Measurements from ENCODE around the gene HASPIN. TPM values are rescaled to one million over a fixed set of nuclear protein-coding genes. Genes with fewer than 3 reads are reported as not detected.

HASPIN gene
- polyA plus RNA-seq (ENCODE audit: insufficient read length): 6.2 TPM

DNA sequence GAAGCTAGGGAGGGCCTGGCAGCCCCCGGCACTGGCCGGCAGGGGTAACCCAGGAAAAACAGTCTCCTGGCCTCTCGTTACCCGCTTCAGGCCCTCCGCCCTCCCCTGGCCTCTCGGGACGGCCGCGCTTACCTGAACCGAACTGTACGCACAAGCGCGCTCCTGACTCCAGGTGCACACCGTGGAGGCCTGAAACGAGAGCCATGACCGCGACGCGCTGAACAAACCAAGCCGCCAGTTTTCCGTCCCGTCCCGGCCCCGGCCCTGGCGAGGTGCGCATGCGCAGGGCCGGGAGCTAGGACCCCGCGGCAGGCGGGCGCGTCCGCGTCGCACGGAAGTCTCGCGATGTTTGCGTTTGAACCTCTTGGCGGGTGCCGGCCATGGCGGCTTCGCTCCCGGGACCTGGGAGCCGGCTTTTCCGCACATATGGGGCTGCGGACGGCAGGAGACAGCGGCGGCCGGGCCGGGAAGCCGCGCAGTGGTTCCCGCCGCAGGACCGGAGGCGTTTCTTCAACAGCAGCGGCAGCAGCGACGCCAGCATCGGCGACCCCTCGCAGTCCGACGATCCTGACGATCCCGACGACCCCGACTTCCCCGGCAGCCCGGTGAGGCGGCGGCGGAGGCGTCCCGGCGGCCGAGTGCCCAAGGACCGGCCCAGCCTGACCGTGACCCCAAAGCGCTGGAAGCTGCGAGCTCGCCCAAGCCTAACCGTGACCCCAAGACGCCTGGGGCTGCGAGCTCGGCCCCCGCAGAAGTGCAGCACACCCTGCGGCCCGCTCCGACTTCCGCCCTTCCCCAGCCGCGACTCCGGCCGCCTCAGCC, at the start of gene HASPIN:
Gene HASPIN (plus strand): TSS at position 348 of the 822 bp plus-strand sequence. CDS start 33 bp downstream, at position 381.
- DNase-seq: peak; percentile 95

DNA sequence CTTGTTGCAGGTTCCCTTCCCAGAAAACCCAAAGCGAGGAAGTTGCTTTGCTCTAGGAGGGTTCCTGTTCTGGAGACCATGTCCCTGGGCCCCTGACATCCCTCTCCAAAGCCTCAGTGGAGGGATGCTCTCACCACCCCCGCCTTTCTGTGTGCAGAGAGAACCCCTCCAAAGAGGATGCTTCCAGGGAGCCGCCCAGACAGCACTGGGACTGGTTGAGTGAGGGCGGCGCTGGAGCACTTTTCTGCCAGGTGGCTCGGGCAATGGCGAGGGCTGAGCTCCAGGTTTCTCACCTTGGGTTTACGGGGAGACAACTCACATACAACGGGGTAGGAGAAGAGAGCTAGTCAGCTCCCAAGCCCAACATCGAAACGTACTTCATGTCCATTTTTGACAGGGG, 47.8 kb upstream of the HASPIN start:
- no peak for DNase-seq

DNA sequence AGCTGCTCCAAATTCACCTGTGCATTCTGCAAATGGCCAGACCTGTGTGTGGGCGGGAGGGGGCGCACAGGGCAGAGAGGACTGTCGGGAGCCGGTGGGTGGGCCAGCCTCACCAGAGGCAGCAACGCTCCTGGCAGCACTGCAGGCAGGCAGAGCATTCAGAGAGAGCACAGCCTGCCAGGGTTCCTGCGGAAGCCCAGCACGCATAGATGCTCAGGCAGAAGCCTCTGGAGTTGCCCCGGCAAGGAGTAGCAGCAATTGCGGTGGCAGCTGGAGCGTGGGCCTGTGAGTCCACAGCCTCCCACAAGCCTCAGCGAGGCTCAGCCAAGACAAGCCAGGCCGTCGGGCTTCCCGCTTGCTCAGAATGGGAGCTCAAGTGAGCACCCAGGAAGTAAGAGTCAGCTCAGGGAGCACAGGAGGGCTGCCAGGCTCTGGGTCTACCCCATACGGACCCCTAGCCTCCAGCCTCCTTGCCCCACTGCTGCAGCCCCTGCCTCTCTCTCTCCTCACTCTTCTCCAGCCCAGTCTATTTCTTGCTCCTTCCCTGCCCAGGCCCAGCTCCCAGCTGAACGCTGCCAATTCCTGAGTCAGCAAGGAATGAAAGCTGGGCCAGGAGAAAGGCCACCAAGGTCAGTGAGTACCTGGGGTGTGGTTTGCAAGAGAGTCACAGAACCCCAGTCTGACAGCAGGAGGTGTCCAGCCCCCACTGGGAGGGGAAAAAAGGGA, 45.4 kb upstream of the HASPIN start:
- no peak for DNase-seq

DNA sequence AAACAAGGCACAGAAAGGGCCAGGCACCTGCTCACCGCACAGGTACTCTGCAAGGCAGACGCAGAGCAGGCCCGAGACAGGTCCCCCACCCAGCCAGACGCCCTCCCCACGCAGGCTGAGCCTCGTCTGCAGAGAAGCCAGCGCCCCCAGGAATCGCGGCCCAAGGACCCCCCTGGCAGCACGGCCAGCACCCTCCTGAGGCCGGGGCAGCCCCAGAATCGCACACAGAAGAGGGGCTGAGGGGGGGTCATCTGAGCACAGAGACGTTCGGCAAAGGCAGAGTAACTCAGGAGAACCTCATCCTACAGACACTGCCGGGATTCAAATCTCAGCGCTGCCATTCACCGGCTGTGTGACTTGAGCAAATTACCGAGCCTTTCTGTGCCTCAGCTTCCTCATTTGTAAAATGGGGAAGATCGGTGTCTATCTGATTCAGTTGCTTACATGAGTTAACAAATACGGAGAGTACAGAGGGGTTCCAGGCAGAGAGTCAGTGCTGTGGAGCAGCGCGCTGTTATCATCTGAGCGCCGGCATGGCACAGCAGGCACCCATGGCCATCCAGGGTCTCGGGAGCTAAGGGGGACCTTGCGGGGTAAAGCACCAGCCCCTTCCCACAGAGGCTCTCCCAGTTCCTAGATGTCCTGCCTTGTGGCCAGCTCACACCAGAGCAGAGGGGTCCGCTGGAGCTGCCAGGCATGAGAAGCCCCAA, 44.7 kb upstream of the HASPIN start:
- no peak for DNase-seq

DNA sequence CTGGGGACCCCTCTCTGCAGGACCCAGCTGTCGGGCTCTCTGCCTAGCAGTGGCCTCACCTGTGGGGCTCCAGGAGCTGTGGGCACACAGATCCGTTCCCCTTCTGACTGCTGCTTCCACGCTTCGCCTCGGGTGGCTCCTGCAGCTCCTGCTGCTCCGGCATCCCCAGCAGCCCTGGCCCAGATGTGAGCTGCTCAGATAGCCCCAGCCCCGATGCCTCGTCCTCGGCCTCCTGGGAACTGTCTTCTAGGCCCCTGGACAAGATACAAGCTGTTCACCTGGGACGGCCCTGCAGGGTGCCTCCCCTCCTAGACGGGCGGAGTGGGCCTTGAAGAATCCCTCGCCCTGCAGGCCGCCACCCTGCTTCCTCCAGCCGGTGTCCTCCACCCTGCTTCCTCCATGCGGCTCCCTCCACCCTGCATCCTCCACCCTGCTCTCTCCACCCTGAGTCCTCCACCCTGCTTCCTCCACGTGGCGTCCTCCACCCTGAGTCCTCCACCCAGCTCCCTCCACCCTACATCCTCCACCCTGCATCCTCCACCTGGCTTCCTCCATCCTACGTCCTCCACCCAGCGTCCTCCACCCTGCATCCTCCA, 44.1 kb upstream of the HASPIN start:
- DNase-seq: no peak

DNA sequence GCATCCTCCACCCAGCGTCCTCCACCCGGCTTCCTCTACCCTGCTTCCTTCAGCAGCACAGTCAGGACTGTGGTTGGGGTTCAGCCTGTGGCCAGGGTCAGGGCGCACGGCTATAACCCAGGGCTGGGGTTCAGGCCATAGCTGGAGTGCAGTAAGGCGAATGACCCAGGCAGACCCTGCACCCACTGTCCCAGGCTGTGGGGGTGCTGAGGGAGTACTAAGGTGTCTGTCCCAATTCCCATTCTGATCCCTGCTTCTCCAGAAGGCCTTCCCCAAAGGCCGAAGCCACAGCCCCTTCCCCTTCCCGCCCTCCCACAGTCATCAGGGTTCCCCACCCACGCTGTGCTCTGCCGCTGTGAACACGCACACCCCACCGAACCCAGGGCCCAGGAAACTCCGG, 42.6 kb upstream of the HASPIN start:
- no peak for DNase-seq

DNA sequence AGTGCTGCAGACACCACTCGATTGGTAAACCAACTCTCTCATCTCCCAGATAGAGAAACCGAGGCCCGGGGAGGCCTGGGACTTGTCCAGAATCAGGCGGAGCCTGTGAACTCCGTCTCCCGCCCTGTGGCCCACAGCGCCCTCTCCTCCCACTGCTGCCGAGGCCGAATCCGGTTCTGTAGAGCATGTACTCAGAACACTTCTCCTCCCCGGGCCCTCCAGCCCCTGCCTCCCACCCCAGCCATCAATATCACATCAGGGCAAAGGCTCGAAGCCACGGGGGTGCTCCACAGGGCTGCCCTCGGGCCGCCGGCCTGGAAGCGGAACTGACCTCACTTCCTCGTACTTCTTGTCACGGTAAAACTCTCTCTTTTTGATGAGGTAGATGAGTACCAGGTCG, 42.1 kb upstream of the HASPIN start:
- DNase-seq: no peak

DNA sequence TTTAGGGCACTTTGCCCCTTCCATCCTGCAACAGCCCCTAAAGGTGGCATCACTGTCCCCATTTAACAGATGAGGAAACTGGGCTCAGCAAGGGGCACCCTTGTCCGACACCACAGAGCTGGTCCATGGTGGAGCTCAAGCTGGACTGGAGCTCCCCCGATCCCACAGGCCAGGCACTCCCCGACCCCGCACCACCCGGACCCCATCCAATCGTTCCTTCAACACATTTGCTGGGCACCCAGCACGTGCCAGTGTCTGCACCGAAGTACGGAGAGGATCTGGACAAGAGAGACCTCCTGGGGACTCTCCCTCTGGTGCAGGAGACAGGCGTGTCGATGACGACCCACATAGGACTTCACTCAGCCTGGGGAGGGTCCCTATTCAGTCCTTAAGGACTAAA, 41.7 kb upstream of the HASPIN start:
- DNase-seq: no peak

DNA sequence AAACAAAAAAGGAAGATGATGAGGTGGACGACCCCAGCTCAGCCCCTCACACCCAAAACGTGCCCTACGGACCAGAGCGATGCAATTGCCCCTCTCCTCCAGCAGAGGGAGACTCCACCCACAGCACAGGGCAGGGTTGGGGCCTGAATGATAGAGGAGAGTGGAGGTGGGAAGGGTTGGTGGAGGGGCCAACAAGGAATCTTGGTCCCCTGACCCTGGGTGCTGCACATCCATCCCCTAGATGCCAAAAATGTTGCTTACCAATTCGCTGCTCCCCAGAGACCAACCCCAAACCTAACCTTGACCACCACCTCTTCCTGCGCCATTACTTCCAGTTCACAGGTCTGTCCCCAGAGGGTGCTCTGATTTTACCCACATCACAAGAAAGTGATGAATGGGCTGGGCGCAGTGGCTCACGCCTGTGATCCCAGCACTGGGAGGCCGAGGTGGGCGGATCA, 40.6 kb upstream of the HASPIN start:
- no peak for DNase-seq

DNA sequence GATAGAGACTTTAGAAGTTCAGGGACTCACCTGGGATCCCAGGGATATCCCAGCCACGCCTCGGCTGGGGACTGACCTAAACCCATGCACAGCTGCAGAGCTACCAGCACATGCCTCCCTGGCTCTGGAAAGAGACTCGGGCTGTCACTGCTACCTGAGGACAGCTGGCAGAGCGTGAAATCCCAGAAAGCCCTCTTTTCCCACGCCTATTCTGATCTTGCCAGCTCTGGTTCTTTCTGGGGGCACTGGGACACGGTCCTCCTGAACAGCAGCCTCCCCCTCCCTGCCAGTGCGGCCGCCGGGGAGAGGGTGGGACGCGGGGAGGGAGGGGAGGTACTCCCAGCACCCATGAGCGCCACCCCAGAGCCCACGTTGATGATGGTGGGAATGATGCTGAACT, 38.5 kb upstream of the HASPIN start:
- DNase-seq: no peak

DNA sequence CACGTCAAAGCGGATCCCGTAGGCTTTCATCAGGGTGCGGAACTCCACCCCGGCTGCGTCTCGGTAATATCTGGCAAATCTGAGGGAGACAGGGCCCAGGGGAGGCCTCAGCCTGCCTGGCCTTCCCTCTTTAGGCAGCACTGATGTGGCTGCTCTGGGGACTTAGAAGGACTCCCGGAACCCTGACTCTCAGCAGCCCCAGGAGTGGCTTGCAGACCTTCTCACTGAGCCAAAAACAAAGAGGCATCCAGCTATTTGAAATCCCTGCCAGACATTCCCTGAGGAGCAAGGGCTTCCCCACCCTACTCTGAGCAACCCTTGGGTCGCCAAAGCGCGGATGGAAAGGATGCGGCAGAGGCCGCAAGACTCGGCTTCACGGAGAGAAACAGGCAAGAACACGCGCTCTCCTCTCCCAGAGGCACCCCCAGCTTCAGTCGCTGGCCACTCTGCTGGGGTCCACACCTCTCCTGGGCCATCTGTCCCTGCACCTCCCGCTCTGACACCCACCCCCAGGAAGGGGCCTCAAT, 35.6 kb upstream of the HASPIN start:
- no peak for DNase-seq

DNA sequence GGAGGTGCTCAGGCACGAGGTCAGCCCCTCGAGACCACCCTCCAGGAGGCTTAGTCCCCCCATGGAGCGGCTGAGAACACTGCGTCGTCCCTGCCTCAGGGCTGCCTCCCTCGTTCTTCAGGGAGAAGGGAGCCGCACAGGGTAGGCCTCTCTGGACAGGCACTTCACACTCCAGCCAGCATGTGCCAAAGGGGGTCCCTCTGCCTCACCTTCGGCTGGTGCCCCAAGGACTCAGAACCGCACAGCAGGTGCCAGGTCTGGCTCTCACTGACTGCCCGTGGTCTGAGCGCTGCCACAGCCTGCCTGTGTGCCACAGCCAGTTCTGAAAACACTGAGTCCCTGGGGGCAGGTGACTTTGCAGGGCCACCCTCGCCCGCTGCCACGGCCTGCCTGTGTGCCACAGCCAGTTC, 34.8 kb upstream of the HASPIN start:
- DNase-seq: no peak

DNA sequence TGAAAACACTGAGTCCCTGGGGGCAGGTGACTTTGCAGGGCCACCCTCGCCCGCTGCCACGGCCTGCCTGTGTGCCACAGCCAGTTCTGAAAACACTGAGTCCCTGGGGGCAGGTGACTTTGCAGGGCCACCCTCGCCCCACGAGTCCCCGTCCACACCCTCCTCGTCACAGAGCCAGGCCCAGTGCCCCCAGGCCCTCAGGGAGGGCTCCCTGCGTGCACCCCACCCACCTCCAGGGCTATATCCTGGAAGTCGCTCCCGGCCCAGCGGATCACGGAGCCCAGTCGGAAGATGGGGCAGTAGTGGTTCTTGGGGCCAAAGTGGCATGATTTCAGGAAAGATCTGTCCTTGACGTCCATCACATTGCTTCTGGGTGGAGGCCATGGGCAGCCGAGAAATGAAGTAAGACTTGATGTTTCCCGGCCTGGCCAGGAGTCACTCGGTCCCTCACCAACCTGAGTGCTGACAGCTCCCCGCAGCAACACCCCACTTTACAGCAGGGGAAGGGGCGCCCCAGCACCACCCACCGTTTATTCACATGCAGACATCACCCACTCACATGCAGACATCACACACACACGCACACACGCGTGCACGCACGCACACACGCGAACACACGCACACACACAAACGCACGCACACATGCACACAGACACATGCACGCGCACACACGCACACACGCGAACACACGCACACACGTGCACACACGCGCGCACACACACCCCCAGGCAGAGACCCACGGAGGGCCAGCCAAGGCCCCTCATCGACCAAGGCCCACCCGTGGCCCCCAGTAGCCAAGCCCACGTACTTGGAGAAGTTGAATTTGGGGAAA, 34.2 kb upstream of the HASPIN start:
- DNase-seq: no peak

DNA sequence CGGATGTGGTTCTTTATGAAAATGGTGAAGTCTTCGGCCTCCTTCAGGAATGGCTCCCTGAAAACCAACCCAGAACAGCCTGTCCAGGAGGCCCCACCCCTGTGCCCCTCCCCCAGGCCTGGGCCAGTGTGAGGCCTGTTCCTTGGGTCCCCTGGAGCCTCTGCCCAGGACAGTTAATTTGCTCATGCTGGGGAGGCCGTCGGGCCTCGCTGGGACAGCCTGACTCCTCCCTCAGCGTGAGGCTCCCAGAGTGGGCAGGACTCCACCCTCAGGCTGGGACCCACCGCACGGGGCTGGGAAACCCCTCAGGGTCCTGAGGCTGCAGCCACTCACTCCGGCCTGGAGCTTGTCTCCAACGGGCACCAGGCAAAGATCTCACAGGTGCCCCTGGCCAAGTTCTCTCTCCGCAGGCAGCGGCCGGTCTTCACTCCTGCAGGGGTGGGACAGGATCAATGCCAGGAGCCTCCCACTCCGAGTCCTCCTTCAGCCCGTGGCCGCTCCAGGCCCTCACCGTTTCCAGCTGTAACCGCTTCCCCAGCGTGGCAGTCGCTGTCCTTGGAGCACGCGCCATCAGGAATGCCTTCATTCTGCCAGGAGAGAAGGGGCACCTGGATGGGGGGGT, 33.5 kb upstream of the HASPIN start:
- DNase-seq: no peak

DNA sequence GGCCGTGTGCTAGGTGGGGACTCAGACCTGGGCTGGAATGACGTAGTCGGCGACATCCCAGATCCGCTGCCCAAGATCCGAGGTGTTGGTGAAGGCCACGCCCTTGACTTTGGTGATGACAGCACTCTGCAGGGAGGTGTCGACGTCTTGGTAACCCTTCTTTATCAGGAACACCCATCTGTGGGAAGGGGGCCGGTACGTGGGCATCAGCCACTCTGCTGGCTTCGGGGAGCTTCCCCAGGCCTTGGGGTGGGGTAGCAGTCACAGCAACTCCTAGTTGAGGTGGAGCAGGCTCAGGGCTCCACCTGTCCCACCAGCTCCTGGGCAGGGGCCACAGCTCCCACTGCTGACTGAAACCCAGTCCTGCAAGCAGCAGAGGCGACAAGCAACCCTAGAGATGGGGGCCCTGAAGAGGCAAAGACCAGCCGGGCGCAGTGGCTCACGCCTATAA, 32.1 kb upstream of the HASPIN start:
- DNase-seq: no peak

DNA sequence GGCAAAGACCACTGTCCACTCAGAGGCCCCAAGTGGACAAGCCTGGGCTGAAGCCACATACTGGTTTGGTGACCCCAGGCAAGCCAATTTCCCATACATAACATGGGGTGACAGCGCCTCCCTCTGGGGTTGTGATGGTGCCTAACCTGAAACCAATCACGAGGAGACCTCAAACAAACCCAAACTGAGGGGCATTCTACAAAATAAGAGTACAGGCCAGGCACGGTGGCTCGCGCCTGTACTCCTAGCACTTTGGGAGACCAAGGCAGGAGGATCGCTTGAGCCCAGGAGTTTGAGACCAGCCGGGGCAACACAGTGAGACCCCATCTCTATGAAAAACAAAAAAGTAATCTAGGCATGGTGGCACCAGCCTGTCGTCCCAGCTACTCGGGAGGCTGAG, 31.4 kb upstream of the HASPIN start:
- no peak for DNase-seq

DNA sequence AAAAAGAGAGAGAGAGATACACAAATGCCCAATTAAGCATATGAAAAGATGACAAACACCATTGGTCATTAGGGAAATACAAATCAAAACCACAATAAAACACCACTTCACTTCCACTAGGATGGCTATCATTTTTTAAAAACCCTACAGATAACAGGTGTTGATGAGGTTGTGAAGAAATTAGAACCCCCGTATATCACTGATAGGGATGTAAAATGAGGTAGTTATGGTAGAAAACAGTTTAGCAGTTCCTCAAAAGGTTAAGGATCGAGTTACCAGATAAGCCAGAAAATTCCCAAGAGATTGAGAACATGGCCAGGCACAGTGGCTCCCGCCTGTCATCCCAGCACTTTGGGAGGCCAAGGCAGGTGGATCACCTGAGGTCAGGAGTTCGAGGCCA, 30.6 kb upstream of the HASPIN start:
- DNase-seq: no peak

DNA sequence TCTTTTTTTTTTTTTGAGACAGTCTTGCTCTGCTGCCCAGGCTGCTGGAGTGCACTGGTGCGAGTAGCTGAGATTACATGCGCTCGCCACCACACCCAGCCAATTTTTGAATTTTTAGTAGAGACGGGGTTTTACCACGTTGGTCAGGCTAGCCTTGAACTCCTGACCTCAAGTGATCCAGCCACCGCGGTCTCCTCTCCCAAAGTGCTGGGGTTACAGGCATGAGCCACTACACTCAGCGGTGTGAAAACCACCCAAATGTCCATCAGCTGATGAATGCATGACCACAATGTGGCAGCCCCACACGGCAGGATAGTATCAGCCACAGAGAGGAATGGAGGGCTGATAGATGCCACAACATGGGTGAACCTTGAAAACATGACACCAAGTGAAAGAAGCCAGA, 29.9 kb upstream of the HASPIN start:
- no peak for DNase-seq

DNA sequence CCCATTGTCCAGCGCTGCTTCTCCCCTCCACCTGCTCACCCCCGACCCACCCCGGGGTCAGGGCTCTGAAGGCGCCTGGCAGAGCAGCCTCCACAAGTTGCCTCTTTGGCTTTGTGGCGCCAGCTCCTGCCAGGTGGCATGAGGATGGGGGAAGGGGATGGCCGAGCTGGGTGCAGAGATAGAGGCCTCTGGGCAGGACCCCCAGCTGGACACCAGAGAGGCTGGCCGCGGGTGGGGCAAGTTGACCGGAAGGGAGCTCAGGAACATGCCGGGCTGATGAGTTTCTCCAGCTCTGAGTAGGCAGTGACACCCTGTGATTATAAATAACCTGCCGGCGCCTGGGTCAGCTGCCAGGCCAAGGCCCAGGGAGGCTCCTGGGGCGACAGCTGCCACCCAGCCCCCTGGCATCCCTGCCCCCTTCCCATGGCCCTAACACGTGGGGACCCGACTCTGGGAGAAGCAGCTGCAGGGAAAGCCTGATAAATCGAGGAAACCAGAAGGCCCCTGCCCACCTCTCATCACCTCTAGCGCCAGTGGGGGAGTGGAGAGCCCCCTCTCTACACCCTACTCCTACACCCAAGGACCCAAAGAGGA, 28.5 kb upstream of the HASPIN start:
- no peak for DNase-seq

DNA sequence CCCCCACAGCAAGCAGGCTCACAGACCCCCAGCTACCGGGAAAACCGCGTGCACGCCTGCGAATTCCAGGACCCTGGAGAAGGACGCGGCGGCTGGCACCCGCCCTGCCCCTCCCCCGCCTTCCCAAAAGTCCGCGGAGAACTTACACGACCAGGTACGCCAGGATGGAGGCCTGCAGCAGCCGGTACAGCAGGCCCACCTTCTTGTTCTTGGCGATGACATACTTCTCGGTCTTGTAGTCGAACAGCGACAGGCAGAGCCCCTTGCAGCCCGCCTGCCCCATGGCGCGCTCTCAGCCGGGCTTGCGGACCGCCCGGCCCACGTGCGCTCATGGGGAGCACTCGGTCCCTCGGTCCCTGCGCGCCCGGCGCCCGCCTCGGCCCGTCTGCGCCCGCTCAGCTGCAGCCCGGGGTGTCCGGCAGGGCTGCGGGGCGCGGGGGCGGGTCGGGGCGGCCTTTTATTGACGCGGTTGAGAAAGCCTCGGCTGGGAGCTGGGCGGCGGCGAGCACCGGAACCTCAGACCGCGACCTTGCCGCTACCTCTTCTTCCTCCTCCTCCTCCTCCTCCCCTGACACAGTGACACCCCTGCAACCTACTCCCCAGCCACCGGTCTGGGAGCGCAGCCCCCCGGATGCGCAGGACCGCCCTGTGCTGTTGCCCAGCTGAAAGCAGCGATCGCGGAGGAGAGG, 27.8 kb upstream of the HASPIN start, which contains the start of gene P2RX5:
Gene P2RX5 (minus strand): TSS at position 433 of the 689 bp plus-strand sequence. CDS start 150 bp downstream, at position 283.
- no peak for DNase-seq
